NCI-H2171 (cell line): ENCODE results near the gene SYT8.
"Not testable (repeated sequence)": the region's sequence is repeated elsewhere in the genome, so short reads cannot be mapped to it uniquely, and the experiment has no call there.

Source experiments
- DNase-seq: peaks from one replicate; lab custom pipeline; 2025; lab: John Stamatoyannopoulos, UW

The SYT8 gene, protein sequence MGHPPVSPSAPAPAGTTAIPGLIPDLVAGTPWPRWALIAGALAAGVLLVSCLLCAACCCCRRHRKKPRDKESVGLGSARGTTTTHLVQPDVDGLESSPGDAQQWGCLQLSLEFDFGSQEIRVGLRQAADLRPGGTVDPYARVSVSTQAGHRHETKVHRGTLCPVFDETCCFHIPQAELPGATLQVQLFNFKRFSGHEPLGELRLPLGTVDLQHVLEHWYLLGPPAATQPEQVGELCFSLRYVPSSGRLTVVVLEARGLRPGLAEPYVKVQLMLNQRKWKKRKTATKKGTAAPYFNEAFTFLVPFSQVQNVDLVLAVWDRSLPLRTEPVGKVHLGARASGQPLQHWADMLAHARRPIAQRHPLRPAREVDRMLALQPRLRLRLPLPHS

DNA sequence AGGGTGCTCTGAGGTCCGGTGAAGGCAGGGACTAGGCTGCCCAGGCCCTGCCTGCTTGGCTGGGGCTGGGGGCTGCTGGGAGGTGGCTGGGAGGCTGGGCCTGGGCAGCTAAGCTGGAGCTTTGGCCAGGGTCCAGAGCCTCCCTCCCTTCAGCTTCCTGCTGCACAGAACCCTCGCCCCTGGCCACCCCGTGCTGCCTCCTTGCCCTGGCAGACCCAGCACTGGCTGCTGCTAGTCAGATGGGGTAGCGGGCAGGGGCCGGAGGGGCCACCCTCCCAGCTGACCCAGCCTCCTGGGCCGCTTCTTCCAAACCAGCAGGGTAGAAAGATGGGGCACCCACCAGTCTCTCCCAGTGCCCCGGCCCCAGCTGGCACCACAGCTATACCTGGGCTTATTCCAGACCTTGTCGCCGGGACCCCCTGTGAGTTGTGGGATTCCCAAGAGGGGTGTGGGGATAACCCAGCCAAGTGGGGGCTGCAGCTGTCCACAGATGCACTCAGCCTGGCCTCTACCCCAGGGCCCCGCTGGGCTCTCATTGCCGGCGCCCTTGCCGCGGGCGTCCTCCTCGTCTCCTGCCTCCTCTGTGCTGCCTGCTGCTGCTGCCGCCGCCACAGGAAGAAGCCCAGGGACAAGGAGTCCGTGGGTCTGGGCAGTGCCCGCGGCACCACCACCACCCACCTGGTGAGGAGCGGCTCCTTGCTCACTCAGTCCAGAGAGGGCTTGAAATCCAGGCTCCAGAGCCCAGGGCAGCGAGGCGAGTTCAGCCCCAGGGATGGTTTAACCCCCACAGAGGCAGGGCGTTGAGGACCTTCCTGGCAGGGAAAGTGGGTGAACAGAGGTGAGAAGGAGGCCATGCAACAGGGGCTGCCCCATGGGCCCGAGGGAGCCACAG lies at the start of gene SYT8:
Gene SYT8, plus strand, starts transcription at position 212 of the 892 bp plus-strand sequence. Its CDS starts 116 bp downstream, at position 328.
- DNase-seq, result no peak

DNA sequence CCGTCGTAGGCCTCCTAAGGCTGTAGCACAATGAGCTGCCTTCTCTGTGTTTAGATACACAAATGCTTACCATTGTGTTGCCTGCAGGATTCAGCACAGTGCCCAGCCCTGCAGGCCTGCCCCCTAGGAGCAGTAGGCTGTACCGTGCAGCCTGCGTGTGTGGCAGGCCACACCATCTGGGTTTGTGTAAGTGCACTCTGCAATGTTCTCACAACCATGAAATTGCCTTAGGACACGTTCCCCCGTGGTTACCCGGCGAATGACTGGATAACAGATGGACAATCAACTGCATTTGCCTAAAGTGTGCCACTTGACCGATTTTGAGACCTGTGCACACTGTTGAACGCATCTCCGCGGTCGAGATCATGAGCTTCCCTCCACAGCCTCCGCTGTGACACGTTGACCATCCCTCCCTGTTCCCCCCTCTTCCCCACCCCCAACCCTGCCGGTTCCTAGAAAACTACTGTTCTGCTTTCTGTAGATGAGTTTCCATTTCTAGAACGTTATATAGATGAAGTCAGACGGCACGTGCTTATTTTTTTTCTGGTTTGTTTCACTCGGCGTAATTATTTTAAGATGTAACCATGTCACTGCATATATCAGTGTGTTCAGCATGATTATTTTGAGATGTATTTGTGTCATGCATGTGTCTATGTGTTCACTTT lies 48.9 kb upstream of the SYT8 start:
- no peak for DNase-seq

DNA sequence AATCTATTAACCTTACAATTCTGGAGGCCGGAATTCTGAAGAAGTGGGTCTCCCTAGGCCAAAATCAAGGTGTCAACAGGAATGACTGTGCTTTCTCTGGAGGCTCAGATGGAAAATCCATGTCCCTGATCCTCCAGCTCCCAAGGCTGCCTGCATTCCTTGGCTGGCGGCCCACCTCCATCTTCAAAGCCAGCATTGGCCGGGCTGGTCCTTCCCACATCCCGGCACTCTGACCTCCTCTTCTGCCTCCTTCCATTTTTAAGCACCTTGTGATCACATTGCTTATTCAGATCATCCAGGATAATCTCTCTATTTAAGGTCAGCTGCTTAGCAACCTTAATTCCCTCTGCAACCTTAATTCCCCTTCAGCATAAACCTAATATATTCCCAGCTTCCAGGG lies 48.3 kb upstream of the SYT8 start:
- DNase-seq, result no peak

DNA sequence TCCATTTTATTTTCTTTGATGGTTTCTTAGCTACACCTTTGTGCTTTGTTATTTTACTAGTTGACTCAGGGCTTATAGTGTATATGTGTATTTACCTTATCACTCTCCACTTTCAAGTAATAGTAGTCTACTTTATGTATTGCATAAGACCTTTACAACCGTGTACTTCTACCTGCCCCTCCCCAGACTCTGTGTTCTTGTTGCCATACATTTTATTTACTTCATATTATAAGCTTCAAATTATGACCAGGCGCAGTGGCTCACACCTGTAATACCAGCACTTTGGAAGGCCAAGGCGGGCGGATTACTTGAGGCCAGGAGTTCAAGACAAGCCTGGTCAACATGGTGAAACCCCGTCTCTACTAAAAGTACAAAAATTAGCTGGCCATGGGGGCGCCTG lies 42.9 kb upstream of the SYT8 start:
- no peak for DNase-seq

DNA sequence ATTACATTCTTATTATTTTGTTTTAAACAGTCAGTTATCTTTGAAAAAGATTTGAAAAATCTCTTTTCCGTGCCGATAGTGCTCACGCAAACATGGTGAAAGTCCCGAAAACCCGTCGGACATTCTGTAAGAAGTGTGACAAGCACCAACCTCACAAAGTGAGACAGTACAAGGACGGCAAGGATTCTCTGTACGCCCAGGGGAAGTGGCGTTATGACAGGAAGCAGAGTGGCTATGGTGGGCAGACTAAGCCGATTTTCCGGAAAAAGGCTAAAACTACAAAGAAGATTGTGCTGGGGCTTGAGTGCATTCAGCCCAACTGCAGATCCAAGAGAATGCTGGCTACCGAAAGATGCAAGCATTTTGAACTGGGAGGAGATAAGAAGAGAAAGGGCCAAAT lies 42.3 kb upstream of the SYT8 start:
- DNase-seq, result no peak

DNA sequence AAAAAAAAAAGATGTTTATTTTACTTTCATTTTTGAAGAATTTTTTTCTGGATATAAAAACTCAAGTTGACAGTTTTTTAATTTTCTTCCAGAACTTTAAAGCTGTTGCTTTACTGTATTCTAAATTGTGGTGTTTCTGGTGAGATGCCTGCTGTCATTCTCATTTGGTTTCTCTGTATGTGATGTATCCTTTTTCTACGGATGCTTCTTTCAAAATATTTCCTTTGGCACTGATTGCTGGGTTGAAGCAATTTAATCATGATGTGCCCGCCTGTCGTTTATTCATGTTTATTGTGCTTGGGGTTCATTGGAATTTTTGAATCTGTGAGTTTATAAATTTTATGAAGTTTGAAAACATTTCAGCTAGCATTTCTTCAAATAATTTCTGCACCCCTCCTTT lies 41.7 kb upstream of the SYT8 start:
- no peak for DNase-seq

DNA sequence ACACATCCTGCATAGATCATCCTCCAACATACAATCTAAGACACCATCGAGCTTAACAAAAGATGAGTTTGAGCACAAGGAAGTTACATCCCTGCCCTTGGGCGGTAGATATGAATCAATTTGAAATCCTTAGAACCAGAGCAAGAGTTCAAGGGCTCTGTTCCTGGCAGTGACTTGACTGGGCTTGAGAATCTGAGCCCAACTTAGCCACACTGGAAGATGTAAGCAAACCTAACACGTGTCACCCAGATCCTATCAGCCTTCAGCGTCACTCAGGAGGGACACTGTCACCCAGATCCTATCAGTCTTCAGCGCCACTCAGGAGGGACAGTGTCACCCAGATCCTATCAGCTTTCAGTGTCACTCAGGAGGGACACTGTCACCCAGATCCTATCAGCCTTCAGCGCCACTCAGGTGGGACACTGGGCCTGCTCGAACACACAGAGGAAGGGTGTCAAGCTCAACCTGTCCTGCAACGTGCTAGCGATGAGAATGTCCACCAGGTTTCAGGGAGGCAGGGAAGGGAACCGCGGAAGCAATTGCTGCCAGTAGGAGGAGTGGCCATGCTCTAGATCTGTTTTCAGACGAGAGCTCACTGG lies 38.3 kb upstream of the SYT8 start:
- DNase-seq, result no peak

DNA sequence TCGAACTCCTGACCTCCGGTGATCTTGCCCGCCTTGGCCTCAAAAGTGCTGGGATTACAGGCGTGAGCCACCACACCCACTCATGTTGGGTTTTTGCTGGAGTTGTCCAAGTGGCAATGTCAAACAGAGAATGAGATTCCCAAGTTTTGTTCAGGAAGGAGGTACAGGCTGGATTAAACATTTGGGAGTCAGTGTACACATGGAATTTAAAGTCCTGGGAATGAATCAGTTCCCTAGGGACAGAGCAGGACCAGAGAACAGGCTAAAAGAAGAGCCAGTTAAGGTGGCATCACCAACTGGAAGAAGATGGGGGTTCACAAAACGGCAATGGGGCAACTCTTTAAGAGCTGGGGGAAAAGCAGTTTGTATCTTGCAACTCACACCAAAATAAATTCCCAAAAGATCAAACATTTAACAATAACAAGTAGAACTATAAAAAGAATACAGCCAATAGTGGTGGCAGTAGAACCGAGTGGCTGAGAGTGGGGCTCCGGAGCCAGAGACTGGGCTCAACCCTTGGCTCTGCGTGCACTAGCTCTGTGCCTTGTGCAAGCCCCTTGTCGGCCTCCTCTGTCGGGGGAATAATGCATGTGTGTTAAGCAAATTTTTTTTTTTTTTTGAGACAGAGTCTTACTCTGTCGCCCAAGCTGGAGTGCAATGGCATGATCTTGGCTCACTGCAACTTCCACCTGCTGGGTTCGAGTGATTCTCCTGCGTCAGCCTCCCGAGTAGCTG lies 37.2 kb upstream of the SYT8 start:
- DNase-seq, result no peak

DNA sequence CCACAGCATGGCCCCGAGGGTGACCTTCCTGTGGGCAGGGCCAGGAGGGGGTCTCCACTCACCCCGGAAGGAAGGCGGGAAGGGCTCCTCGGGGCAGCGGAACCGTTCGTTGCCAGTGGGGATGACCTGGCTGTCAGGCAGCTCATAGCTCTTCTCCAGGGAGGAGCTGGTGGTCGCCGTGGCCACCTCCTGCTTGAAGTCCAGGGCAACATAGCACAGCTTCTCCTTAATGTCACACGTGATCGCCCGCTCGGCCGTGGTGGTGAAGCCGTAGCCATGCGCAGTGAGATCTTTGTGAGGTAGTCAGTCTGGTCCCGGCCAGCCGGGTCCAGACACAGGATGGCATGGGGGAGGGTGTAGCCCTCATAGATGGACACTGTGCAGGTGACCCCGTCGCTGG lies 31.5 kb upstream of the SYT8 start:
- no peak for DNase-seq

DNA sequence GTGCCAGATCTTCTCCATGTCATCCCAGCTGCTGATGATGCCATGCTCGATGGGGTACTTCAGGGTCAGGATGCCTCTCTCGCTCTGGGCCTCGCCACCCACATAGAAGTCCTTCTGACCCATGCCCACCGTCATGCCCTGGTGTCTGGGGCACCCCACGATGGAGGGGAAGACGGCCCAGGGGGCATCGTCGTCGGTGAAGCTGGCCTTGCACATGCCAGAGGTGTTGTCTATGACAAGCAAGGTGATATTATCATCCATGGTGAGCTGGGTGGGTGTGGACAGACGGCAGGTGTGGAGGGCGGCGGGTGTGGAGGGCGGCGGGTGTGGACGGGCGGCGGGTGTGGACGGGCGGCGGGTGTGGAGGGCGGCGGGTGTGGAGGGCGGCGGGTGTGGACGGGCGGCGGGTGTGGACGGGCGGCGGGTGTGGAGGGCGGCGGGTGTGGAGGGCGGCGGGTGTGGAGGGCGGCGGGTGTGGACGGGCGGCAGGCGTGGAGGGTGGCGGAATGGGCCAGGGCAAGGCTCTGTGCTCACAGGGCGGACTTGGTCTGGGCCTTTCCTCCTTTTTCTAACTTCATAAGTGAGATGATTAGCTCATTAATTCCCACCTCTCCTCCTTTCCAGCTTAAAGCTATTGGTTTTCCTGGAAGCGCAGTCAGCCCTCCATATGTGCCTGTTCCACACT lies 30.8 kb upstream of the SYT8 start:
- DNase-seq, result not testable (repeated sequence)

DNA sequence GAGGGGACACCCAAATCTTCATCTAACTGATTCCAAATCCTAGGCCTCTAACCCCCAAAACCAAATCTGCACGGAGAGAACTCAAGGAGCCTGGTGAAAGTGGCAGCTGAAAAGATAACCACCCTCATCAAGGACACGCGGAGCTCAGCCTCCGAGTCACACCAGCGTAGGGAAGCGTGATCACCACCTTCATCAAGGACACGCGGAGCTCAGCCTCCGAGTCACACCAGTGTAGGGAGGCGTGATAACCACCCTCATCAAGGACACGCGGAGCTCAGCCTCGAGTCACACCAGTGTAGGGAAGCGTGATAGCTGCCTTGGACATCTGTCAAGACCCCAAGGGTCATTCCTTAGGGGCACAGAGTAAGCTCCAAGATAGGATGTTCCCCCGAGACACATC lies 29.3 kb upstream of the SYT8 start:
- no peak for DNase-seq

DNA sequence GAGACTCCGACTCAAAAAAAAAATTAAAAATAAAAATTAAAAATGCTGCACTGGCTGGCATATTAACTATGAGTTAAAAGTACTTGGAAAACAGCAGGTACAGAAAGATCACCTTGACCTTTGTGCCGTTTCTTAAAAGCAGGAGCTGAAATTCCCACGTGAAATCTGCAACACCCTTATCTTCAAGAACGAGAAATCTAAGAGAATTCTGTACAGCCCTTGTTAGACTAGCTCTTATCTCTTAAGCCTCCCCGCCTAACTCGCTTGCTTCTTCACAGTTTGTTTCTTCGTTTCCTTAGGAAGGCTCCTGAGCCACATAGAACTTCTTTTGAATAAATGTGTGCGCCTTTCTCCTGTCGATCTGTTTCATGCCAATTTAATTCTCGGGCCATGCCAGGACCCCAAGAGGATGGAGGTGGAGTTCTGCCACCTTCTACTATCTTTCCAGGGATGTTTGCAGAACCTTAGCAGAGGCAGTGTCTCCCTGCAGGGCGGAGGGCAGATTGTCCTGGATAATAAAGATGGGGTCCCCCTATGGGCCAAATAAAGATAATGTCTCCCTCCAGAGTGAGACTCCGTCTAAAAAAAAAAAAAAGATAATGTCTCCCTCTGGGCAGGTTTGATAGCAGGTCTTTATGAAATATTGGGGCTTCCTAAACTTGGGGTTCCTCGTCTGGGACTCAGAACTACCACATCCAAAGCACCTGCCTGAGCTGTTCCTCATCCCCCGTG lies 27.4 kb upstream of the SYT8 start:
- DNase-seq, result no peak

DNA sequence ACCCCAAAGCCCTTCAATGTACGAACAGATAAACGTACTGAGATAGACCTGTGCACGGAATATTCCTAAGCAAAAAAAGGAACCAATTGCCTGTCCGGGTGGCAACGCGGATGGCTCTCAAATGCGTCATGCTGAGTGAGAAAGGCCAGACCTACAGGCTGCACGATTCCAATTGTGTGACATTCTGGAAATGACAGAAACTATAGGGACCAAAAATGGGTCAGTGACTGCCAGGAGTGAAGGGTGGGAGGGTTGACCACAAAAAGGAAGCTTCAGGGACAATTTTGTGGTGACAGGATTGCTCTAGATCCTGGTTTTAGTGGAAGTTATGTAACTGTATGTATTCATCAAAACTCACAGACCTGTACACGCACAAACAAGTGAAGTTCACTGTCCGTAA lies 24.0 kb upstream of the SYT8 start:
- no peak for DNase-seq

DNA sequence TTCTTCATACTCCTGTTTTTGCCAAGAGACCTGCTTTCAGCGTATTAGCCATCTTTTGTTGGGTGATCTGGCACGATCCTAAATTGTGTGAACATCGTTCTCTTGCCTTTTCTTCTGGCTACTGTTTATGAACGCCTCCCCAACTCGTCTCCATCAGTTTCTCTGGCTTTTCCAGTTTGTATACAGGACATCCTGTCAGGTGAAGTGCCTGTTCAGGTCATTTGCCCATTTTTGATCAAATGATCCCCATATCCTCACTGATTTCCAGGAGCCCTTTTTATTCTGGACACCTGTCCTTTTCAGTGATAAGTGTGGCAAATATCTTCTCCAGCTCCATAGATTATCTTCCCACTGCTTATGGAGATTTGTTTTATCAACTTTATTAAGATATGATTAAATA lies 22.5 kb upstream of the SYT8 start:
- no peak for DNase-seq

DNA sequence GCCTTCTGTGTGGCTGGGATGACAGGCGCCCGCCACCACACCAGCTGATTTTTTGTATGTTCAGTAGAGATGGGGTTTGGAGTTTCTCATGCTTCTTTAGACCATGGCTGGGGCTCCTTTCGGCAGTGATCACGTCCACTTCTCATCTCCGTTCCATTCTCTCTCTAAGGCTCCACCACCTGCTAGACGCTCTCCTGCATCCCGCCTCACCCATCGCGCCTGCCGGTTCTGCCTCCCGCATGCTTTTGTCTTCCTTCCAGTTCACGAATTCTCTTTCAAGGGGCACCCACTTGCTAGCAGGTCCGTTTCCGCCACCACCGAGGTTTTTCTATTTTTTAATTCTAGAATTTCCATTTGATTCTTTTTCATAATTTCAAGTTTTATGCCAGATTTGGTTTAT lies 22.0 kb upstream of the SYT8 start:
- no peak for DNase-seq

DNA sequence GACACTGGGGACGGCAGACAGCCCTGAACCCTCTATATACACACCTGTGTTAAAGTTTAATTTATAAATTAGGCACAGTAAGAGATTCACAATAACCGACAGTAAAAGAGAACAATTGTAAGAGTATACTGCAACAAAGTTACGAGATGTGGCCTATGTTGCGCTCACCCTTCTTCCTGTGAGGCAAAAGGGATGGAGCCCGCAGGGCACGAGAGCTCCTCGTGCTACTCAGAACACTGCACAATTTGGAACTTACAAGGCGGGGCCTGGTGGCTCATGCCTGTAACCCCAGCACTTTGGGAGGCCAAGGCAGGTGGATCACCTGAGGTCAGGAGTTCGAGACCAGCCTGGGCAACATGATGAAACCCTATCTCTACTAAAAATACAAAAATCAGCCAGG lies 21.4 kb upstream of the SYT8 start:
- not testable (repeated sequence) for DNase-seq

DNA sequence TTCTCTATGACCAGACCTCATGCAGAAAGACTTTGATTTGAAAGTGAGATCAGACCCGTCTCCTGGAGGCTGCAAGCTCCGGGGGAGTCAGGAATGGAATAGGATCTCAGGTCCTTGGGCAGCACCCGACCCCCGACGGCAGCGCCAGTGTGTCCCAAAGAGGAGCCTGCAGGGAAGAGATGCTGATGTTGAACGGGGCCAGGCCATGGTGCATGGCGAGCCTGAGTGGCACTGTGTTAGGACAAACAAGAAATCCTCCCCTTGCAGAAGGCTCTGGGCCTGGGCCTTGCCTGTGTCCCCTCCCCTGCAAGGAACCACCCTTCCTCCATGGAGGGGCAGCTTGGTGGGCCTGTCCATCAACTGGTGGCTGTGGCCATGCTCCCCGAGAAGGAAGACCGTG lies 20.1 kb upstream of the SYT8 start:
- DNase-seq, result no peak

DNA sequence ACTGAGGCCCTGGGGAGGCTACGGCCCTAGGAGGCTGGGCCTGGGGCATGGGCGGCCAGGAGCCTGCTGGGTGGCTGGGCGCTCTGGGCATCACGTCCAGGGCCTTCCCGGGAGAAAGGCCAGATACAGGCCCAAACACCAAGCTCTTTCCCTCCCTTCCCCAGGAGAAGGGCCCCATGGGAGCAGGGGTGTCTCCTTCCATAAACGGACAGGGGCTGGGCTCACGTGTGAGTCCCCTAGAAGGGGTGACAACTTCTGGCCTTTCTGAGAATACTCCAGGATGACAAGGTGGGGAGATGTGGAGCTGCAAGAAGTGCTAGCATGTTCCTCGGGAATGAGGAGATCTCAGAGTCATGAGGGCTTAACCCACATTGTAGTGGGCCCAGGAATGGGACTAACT lies 19.5 kb upstream of the SYT8 start:
- DNase-seq, result no peak

DNA sequence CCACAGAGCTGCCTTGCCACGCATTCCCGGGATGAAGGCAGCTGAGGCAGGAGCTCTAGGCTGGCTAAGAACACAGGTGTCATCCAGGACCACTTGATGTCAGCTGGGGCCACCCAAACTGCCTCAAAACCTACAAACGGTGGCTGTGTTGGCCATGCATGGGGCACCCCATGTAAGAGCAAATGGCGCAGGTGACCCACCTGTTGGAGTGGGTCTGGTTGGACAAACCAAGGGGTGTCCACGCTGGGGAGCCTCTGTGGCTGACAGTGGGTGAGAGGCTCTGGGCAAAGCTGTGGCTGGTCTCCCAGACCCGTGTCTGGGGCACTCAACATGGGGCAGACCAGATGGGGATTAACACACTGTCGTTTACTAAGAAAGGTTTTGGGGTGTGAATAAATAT lies 19.0 kb upstream of the SYT8 start:
- no peak for DNase-seq

DNA sequence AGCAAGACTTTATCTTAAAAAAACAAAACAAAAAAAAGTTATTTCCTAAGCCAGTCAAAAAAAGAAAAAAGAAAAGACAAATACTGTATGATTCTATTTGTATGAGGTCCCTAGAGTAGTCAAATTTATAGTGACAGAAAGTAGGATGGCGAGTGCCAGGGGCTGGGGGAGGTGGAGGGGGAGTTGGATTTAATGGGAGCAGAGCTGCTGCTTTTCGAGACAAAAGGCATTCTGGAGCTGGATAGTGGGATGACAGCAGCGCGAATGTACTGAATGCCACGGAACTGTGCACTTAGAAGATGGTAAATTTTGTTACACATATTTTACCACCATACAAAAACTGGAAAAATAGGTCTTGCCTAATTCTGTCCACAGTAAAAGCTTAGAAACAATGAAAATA lies 17.8 kb upstream of the SYT8 start:
- no peak for DNase-seq
